Muscle of back (tissue), 11 donors: ENCODE data around the gene RASSF7. TPM values are rescaled to one million over a fixed set of nuclear protein-coding genes. Genes with fewer than 3 reads are reported as not detected.
A peak's percentile ranks its signal among the peaks of the same experiment; 100 is the strongest.

Experiments used
- DNase-seq, 3 donors: peaks; one replicate each; pipeline versions ENCODE4 v3.0.0 to v3.0.0-alpha.2; 2013
- polyA plus RNA-seq, 10 donors: library from polyadenylated mRNA; unstranded; fragments of 120-200 nt; gene quantifications; one replicate each; pipeline ENCODE4 v1.2.1, GENCODE V29; 2013; ENCODE audit not compliant: insufficient read length in 10 of 10

Gene RASSF7
- polyA plus RNA-seq, 10 donors: 1.1 to 3.7 (median 2.2) TPM

DNA sequence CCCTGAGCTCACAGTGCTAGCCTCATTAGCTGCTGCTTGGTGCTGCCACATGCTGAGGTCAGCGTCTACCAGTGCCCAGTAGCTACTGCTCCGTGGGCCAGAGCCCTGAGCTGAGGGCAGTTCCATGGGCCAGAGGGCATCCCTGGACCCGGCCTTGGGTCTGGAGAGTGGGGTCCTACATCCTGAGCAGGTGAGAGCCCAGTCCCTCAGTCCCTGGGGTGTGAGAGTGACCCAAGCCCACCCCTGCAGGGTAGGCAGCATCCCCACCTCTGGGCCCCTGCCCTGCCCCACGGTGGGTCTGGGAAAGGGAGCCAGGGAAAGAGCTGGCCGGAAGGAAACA, 10.1 kb upstream of the RASSF7 start:
- DNase-seq: no peak

DNA sequence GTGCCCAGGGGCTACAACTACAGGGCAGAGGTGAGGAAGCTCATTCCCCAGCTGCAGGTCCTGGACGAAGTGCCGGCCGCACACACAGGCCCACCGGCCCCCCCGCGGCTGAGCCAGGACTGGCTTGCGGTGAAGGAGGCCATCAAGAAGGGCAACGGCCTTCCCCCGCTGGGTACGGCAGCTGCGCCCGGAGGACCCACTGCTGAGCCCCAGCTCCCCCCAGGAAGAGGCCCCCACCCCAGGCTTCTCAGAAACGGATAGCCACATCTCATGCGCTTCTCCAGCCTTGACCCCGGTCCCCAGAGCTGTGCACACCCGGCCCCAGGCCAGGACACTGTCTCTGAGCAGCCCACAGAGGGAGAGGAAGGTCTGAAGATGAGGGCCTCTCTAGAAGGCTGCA, 9.6 kb upstream of the RASSF7 start:
- DNase-seq: no peak

DNA sequence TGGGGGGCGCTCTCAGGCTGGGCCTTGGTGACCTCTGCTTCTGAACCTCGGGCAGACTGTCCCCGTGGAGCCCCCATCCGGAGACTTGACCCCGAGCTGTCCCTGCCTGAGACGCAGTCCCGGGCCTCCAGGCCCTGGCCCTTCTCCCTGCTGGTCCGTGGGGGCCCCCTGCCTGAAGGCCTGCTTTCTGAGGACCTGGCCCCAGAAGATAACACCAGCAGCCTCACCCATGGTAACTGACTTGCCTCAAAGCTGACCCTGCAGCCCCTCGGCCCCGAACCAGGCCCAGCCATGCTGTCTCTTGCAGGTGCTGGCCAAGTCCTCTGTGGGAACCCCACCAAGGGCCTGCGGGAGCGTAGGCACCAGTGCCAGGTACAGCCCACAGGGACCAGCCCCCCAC, 9.2 kb upstream of the RASSF7 start:
- DNase-seq: no peak

DNA sequence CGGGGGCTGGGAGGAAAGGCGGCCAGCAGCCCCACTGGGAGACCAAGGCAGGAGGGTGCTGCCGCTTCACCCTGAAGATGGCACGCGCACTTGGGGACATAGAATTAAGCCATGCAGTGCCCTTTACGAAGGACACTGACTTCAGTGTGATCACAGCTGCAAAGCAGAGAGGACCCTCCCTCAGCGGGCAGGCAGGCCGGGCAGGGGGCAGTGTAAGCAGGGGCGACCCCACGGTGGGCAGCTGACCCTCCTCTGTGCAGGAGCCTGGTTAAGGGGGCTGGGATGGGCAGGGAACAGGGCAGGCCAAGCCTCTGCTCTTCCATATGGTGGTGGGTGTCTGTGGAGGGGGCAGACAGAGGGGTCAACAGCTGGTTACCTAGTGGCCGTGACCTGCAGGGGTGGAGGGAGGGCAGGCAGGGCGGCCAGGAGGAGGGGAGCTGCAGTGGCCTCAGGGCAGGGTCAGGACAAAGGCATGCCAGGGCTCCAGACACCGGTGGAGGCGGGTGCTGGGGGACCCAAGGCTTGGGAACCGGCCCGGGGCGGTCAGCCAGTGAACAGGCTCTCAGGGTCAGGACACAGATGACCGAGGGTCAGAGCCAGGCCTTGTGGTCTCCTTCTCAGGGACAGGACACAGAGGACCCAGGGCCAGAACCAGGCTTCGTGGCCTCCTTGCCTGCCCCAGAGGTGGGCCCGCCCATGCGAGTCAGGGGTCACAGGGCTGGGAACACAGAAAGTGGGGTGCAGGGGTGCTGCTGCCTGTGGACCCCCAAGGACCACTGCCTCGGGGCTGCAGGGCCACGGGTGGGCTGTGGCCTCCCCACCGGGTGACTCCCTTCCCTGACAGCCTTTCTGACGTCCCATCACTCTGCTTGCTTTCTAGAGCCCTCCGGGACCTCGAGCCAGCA, 7.4 kb upstream of the RASSF7 start:
- DNase-seq: no peak

DNA sequence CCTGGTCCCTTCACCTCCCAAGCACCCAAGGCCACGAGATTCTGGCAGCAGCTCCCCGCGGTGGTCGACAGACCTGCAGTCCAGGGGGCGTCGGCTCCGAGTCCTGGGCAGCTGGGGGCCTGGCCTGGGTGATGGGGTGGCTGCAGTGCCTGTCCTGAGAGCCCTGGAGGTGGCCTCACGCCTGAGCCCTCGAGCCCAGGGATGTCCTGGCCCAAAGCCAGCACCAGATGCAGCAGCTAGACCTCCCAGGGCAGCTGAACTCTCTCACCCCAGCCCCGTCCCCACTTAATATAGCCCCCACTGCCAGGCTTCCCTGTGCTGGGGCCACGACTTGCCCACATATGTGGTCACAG, 6.8 kb upstream of the RASSF7 start:
- DNase-seq: no peak

DNA sequence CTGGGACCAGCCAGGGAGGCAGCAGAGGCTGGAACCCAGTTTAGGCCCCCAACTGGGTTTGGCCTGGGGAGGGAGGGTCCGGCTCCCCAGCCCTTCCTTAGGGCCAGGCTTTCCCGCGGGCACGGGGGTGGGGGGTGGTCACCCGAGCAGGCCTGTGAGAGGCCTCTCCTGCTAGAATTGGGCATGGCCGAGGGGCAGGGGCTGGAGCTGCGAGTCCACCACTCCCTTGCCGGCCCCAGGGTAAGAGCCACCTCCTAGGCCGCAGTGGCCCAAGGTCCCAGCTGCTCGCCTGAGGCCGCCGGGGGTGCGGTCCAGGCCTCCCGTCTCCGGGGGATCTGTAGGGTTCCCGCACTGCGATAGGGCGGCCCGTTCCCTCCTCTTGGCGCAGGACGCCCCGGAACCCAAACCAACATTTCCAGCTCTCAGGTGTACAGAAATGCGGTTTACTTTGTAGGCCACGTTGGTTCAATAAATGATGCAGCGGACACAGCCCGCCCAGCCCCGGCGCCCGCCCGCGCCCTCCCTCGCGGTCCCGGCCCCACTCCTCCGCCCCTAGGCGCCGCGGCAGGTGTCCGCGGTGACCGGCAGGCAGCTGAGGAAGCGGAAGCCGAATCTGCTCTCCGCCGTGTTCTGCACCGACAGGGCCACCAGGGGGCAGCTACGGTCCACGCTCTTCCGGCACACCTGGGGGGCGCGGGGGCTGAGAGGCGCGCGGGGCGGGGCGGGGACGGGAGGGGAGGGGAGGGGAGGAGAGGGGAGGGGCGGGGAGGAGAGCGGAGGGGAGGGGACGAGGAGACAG, 6.1 kb upstream of the RASSF7 start:
- DNase-seq: peak in 1 of 3 donors; percentile 68

DNA sequence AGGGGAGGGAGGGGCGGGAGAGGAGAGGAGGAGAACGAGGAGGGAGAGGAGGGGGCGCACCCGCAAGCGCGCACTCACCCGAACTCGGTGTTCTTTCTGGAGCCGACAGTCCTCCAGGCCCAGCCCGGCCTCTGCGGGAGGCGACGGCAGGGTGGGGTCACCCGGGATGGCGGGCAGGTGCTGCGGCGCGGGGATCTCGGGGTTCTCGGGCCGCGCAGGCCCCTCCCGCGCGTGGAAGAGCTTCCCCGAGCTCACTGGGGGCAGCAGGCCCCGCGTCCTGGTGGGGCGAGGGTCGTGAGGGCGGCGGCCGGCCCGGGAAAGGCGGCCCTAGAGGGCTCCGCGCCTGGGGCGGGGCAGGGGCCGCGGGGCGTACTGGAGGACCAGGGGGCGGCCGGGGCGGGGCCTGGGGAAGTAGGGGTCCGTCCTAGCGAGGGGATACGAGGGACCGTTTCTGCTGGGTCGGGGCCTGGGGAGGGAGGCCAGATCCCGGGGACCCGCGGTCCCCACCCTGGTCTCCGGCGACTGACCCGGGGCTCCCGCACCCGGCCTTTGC, 5.5 kb upstream of the RASSF7 start:
- no peak for DNase-seq

DNA sequence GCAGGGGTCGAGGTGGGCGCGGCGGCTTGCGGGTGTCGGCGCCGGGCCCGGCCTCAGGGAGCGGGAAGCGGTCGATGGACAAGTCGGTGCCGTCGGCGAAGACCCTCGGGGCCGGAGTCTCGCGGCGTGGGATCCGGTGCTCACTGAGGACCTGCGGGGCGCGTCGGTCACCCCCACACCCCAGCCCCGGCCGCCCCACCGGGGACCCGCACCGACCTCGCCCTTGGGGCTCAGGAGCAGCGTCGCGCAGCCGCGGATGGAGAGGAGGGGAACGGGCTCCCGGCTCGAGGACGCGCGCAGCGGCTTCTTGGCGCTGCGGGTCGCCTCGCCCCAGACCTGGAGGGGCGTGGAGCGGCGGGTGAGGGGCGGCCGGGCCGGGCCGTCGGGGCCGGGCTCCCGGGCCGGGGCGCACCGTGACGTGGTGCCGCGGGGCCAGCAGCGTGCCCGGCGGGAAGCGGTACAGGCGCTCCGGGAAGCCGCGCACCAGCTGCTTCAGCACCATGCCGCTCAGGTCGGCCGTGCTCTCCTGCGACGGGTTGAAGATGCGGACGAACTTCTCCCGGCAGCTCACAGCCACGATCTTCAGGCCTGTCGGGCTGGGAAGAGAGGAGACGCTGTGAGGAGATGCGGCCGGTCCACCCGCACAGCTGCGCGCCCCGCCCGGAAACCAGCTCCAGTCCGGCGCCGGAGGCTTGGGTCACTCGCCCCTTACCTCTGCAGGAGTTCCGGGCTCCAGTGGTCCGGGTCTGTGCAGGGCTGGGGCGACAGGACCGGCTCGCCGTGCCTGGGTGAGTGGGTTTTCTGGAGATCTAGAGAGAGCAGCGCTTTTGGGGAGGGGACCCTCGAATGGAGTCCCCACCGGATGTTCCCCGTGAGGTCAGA, 4.7 kb upstream of the RASSF7 start:
- no peak for DNase-seq

DNA sequence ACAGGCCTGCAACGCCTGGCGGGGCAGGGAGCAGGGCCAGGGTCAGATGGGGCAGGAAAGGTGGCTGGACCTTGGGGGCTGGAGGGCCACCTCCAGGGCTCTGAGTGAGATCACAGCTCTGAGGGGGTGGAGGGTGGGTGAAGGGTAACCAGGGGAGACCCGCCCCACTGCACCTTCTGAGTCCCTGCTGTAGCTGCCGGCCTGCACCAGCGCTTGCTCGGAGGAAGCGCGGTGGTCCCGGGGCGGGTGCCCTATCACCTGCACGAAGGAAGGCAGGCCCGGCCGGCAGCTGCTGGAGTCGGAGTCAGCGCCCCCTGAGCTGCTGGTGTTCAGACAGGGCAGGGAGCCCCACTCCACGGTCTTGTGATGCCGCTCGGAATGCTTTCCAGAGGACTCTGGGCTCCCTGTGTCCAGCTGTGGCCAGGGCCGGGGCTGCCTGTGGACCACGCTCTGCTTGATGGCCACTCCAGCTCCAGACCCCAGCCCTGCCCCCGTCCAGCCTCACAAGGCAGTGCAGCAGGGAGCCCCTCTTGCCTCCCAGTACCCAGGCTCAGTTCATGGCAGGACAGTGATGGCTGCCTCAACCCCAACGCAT, 4.0 kb upstream of the RASSF7 start:
- DNase-seq: no peak

DNA sequence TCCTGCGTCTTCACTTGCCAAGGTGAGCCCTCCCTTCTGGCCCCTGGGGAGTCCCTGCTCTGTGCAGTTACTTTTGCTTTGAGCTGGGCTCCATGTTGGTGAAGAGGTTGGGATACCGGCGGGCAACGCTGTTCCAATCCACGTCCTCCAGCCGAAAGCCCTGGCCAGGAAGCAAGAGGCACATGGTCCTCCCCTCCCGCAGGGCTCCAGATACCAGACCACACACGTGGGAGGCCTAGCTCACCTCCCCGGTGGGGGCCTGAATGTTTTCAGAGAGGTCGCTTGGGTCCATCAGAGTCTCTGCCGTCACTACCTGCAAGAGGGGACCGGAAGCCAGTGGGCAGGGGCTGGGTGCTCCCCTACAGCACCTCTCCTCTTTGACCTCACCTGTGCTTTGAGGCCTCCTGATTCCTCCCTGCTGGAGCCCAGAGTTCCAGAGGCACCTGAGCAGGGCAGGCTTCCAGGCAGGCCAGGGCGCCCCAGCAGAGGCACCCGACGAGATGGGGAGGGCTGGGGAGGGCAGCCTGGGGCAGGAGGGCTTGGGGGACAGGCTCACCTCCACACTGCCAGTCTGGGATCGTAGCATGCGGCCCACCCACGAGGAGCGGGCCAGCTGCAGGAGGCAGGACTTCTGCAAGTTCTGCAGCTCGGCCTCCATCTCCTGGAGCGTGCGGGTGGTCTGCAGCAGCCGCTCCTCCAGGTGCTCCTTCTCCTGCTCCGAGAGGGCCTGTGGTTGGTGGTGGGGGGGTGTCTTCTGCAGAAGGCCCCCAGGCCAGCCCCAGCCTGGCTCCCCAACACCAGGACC, 3.2 kb upstream of the RASSF7 start:
- DNase-seq: no peak

DNA sequence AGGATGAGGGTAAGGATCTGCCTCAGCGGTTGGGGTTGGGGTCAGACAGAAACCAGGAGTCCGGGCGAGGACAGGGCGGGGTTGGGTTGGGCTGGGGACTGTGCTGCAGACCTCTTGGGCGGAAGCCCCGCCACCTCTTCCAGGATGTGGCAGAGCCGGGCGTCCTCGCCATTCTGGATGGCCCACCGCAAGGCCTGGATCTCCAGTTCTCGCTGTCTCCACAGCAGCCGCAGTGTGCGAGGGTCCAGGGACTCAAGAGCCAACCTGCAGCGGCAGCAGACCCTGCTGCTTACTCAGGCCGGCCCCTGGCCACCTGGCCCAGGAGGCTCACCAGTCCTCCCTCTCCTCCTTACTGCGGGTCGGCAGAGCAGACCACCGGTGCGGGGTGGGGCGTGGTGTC, 2.3 kb upstream of the RASSF7 start:
- no peak for DNase-seq

DNA sequence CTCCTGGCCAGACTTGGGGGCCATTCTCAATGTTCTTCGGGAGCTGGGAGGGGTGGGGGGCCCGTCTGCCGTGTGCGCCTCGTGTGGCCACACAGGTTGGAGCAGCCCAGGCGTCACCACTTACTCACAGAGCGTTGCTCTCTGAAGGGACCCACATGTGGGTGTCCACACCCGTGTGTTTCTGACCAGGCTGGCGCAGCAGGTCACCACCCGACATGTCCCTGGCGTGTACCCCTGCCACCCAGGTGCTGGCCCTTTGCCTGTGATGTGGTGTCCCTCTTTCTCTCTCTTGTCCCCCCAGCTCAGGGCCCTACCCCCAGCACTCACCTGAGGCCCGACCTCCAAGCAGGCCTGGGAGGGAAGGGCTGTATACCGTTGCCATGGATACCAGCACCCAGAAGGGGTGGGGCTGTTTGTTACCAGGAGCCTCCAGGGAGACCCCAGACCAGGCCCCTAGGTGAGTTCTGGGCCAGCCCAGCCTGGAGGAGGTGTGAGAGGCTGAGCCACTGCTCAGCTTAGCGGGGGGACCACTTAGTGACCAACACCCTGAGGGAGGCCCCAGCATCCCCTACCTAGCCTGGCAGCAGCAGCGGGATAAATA, 1.6 kb upstream of the RASSF7 start:
- DNase-seq: no peak

DNA sequence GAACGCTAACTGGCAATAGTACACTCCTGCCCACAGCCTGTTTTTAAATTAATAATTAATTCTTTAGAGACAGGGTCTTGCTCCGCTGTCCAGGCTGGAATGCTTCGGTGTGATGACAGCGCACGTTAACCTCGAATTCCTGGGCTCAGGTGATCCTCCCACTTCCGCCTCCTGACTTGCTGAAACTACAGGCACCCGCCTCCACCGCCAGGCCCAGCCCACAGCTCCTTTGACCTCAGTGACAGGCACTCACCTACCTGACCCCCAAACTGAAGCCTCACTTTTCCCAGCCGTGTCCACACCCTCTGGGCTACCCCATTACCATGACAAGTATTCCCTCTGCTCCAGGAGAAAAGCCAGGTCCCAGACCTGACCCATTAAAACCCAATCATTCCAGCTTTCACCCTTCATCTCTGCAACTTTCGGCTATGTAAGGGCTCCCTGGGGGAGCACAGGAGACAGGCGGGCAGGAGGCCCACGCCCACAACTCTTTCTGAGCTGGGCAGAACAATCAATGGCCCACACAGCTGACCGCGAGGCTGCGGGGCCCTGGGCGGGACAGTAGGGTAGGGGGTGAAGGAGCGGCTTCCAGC, 962 bp upstream of the RASSF7 start:
- no peak for DNase-seq

DNA sequence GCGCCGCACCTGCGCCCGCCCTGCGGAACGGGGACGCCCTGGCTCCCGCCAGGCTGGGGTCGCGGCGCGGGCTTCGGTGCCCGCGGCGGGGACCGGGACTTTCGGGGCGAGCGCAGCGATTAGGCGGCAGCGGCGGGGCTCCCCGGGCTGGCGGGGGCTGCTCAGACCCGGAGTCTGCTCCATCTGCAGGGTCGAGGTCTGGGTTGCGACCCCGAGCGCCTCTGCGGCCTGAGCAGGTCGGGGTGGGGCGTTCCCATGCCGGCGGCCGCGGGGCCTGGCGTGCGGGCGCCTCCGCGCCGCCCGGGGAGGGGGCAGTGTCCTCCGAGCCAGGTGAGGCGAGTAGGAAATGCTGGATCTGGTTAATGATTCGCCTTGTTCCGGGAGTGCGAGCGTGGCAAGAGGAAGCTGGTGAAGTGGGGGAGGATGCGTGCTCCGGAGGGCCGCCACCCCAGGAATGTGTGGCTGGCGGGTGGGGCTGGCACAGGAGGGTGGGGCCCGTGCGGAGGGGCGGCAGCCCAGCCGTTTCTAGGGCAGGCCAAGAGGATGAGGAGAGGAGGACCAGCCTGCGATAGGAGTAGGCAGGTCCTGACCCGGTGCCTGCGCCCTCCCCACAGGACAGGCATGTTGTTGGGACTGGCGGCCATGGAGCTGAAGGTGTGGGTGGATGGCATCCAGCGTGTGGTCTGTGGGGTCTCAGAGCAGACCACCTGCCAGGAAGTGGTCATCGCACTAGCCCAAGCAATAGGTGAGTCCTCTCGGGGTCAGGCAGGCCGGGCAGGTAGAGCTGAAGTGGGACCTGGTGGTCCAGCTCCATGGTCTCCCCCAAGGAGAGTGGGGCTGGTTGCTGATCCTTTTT, 606 bp downstream of the RASSF7 start:
- no peak for DNase-seq

DNA sequence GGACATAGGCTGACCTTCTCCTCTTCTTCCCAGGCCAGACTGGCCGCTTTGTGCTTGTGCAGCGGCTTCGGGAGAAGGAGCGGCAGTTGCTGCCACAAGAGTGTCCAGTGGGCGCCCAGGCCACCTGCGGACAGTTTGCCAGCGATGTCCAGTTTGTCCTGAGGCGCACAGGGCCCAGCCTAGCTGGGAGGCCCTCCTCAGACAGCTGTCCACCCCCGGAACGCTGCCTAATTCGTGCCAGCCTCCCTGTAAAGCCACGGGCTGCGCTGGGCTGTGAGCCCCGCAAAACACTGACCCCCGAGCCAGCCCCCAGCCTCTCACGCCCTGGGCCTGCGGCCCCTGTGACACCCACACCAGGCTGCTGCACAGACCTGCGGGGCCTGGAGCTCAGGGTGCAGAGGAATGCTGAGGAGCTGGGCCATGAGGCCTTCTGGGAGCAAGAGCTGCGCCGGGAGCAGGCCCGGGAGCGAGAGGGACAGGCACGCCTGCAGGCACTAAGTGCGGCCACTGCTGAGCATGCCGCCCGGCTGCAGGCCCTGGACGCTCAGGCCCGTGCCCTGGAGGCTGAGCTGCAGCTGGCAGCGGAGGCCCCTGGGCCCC, 1.4 kb downstream of the RASSF7 start:
- no peak for DNase-seq

DNA sequence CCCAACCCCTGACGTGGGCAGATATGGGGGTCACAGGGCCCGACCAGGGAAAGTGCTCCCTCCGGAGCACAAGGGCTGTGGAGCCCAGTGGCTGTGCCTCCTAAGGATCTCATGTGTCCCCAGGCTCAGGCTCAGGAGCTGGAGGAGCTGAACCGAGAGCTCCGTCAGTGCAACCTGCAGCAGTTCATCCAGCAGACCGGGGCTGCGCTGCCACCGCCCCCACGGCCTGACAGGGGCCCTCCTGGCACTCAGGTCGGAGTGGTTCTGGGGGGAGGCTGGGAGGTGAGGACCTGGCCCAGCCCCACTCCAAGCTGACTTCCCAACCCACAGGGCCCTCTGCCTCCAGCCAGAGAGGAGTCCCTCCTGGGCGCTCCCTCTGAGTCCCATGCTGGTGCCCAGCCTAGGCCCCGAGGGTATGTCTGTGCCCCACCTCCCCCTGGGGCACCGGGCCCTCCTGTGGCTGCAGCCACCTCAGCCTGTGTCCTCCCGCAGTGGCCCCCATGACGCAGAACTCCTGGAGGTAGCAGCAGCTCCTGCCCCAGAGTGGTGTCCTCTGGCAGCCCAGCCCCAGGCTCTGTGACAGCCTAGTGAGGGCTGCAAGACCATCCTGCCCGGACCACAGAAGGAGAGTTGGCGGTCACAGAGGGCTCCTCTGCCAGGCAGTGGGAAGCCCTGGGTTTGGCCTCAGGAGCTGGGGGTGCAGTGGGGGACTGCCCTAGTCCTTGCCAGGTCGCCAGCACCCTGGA, 2.5 kb downstream of the RASSF7 start:
- DNase-seq: no peak

DNA sequence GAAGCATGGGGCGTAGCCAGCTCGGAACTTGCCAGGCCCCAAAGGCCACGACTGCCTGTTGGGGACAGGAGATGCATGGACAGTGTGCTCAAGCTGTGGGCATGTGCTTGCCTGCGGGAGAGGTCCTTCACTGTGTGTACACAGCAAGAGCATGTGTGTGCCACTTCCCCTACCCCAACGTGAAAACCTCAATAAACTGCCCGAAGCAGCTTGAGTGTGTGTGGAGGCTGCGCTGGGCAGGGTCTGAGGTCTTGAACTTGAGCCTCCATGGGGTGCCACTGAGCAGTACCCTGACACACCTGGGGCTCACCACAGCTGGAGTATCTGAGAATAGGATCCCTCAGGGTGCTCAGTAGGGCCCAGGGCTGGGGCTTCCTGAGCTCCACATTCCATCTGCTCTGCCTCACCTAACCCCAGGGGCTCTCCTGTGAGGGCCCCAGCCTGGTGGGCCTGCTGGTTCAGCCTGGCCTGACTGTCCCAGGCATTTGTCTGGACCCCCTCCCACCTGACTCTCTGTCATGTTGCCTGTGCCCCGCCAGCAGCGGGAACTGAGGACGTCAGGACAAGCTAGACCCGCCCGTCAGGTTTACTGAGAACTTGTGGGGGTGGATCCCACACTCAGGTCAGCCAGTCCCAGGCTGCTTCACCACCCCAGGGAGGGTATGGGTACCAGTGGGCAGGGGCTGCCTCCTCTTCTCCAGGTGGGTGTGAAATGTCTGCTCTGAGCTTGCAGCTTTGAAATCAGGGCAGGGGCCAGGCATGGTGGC, 3.2 kb downstream of the RASSF7 start:
- no peak for DNase-seq
